Left lung (tissue), 10 donors: Measurements from ENCODE around the gene UNC13C. TPM values are rescaled to one million over a fixed set of nuclear protein-coding genes. Genes with fewer than 3 reads are reported as not detected.

Experiments used
- ATAC-seq: fragments of 200-7000 bp; cut with Tn5 transposase; one replicate; pipeline ENCODE4 v1.9.1; 2020; ENCODE audit warnings: moderate library complexity
- DNase-seq, 4 donors: peaks; one replicate each; pipeline ENCODE4 v3.0.0-alpha.2; 2013 to 2020
- H3K27ac ChIP-seq, 2 donors: fragments of 200-600 bp; sonication (generic) in 1 of 2; one replicate each; pipeline versions ENCODE4 v1.5.0 to v1.8.0; 2020 to 2021
- H3K27me3 ChIP-seq, 2 donors: fragments of 200-600 bp; sonication (generic) in 1 of 2; one replicate each; pipeline versions ENCODE4 v1.5.0 to v1.8.0; 2020 to 2021
- H3K36me3 ChIP-seq, 2 donors: fragments of 200-600 bp; sonication (generic) in 1 of 2; one replicate each; pipeline versions ENCODE4 v1.5.0 to v1.8.0; 2020 to 2021
- H3K4me1 ChIP-seq, 2 donors: fragments of 200-600 bp; one replicate each; pipeline ENCODE4 v1.8.0; 2021
- H3K4me3 ChIP-seq, 2 donors: fragments of 200-600 bp; sonication (generic) in 1 of 2; one replicate each; pipeline versions ENCODE4 v1.5.0 to v1.8.0; 2020 to 2021; ENCODE audit warnings: mild to moderate bottlenecking in 1 of 2
- H3K9me3 ChIP-seq, 2 donors: fragments of 200-600 bp; sonication (generic) in 1 of 2; one replicate each; pipeline versions ENCODE4 v1.5.0 to v1.8.0; 2020 to 2021
- intact Hi-C, 2 donors: fragments of 100-400 bp; cut with DNase I; formaldehyde crosslinking; loops; one replicate each; pipeline versions ENCODE4 v1.11.2 to v1.14.2; 2022
- polyA plus RNA-seq, 6 donors: library from polyadenylated mRNA; unstranded; fragments of 120-200 nt; gene quantifications; one replicate each; pipeline ENCODE4 v1.2.1, GENCODE V29; 2013; ENCODE audit not compliant: insufficient read length in 6 of 6
- total RNA-seq, 2 donors: library from RNA; stranded (reverse); fragmentation: NEBNext Ultra II Directional; extraction: Animal tissue kit (Norgen Biotek cat#: 25700); gene quantifications; one replicate each; pipeline ENCODE4 v1.2.1, GENCODE V29; 2021
- TF ChIP-seq, protein P1 (sequence below), 2 donors: fragments of 200-600 bp; sonication (generic) in 1 of 2; IDR thresholded peaks; one replicate each; pipeline versions ENCODE4 v1.5.0 to v1.8.0; 2021; ENCODE audit warnings: antibody characterized with exemption in 2 of 2
- donor health status: DM: no; HTN: yes; CAD: no.
- donor health status: DM: no; HTN: no; CAD: no.

Gene UNC13C
- total and polyA plus RNA-seq, 8 donors = 0.03 to 19.2 (median 12.8) TPM

DNA sequence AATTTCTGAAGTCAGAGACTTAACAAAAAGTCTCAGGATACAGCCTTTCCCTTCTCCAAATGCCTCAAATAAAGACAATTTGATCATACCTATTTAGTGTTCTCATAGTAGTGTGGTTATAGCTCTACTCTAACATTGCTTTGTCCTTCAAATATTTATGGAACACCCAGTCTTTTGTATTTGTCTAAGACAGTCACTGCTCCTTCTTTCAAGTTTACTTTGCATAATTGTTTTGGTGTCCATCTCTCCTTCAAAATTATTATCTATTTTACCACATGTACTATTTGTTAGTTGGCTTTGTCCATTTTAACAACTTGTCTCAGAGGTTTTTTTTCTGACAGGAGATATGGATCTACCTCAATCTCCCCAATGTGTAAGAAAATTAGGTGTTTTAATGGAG, 118.8 kb downstream of the UNC13C start:
- Histone ChIP-seq H3K27me3 (no peaks in the 10 kb centered on the region), H3K4me1 (no peaks in the 10 kb centered on the region), H3K36me3 (no peaks in the 10 kb centered on the region), H3K9me3 (no peaks in the 10 kb centered on the region), H3K4me3 (no peak overlapping the region), H3K27ac (no peak overlapping the region)
- no peak for ATAC-seq
- no peak for DNase-seq
- intact Hi-C loops = no loop called here
- TF ChIP-seq, protein P1, sequence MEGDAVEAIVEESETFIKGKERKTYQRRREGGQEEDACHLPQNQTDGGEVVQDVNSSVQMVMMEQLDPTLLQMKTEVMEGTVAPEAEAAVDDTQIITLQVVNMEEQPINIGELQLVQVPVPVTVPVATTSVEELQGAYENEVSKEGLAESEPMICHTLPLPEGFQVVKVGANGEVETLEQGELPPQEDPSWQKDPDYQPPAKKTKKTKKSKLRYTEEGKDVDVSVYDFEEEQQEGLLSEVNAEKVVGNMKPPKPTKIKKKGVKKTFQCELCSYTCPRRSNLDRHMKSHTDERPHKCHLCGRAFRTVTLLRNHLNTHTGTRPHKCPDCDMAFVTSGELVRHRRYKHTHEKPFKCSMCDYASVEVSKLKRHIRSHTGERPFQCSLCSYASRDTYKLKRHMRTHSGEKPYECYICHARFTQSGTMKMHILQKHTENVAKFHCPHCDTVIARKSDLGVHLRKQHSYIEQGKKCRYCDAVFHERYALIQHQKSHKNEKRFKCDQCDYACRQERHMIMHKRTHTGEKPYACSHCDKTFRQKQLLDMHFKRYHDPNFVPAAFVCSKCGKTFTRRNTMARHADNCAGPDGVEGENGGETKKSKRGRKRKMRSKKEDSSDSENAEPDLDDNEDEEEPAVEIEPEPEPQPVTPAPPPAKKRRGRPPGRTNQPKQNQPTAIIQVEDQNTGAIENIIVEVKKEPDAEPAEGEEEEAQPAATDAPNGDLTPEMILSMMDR (IDR thresholded peaks at IDR 0.05) = no peak

DNA sequence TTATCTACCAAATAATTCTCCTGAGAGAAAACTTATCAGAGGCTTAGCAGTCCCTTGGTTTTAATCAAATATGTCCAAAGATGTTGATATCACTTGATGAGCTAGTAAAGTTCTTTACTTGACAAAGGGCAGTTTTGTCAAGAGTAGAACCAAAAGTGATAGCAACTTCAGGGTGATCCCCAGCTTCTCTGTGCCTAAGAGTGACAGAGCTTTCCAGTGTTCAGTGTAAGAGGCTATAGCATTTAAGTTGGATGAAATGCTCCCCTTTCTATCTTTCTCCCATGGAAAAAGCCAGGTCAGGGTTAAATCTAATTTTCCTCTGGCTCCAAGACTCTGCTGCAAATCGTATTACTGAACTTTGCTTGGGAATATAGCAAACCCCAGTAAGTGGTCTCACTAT, 120.8 kb downstream of the UNC13C start:
- Histone ChIP-seq H3K4me3 (no peak overlapping the region), H3K27me3 (no peaks in the 10 kb centered on the region), H3K9me3 (no peaks in the 10 kb centered on the region), H3K36me3 (no peaks in the 10 kb centered on the region), H3K4me1 (no peaks in the 10 kb centered on the region), H3K27ac (no peak overlapping the region)
- intact Hi-C loops = no loop called here
- TF ChIP-seq, protein P1 (IDR thresholded peaks at IDR 0.05) = no peak
- ATAC-seq (no peak), DNase-seq (no peak)

DNA sequence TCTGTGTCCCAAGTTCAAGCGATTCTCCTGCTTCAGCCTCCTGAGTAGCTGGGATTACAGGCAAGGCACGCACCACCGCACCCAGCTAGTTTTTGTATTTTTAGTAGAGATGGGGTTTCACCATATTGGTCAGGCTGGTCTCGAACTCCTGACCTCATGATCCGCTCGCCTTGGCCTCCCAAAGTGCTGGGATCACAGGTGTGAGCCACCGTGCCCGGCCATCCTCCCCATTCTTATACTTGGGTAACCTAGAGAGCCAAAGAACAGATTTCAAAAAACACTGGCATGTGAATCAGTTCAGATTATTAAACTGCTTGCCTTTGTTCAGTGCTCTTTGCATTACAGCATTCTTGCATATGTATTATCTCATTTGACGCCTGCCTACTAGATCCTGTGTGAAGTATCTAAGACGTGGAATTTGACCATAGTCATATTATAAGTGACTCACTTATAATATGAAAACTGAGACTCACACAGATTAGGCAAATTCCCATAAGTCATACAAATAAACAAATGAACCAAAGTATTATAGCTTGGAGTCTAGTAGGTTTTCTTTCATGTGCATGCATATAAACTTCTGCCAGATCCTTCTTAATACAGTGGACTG, 123.5 kb downstream of the UNC13C start:
- Histone ChIP-seq H3K27ac (no peak overlapping the region), H3K9me3 (no peaks in the 10 kb centered on the region), H3K27me3 (no peaks in the 10 kb centered on the region), H3K4me3 (no peak overlapping the region), H3K4me1 (no peaks in the 10 kb centered on the region), H3K36me3 (no peaks in the 10 kb centered on the region)
- TF ChIP-seq, protein P1 (IDR thresholded peaks at IDR 0.05) = no peak
- intact Hi-C loops = no loop called here
- no peak for DNase-seq
- no peak for ATAC-seq

DNA sequence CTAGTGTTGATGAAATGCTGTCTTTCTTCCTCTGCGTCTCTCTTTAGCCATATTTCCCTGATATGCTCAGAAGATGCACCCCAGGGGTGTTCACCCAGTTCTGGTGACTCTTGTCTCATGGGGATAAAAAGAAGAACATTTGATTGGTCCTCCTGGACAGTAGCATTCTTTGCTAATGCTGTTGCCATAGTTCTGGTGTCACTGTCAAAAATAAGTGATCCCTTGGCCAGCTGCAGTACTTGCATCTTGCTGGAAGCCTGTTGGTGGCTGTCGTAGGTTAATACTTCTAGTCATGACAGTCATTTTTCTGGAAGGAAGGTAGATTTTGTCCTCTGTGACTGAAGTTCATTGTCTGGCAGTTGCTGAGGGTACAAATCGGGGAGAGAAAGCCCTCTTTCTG, 124.5 kb downstream of the UNC13C start:
- H3K27me3 ChIP-seq = no peaks in the 10 kb centered on the region
- TF ChIP-seq, protein P1 (IDR thresholded peaks at IDR 0.05) = no peak
- intact Hi-C loops = no loop called here
- no peaks in the 10 kb centered on the region for H3K36me3 ChIP-seq
- no peaks in the 10 kb centered on the region for H3K4me1 ChIP-seq
- DNase-seq (no peak), ATAC-seq (no peak)
- no peaks in the 10 kb centered on the region for H3K9me3 ChIP-seq
- H3K4me3 ChIP-seq = no peak overlapping the region
- no peak overlapping the region for H3K27ac ChIP-seq

DNA sequence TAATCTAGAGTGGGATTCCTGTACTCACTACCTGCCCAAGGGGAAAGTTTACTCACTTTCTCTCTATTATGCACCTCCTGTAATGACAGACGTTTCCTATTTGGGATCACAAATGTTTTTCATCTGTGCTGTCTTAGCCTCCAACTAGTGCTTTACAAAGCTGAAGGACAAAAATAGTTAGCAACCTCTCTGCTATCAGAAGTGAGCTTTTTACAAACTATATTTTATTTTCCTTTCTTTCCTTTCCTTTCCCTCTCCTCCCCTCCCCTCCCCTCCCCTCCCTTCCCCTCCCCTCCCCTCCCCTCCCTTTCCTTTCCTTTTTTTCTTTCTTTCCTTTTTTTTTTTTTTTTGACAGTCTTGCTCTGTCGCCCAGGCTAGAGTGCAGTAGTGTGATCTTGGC, 130.8 kb downstream of the UNC13C start:
- H3K27ac ChIP-seq = no peak overlapping the region
- H3K4me3 ChIP-seq = no peak overlapping the region
- TF ChIP-seq, protein P1 (IDR thresholded peaks at IDR 0.05) = no peak
- H3K4me1 ChIP-seq = no peaks in the 10 kb centered on the region
- intact Hi-C loops = no loop called here
- H3K27me3 ChIP-seq = no peaks in the 10 kb centered on the region
- no peak for DNase-seq
- no peaks in the 10 kb centered on the region for H3K9me3 ChIP-seq
- no peaks in the 10 kb centered on the region for H3K36me3 ChIP-seq
- ATAC-seq = no peak
